ENCODE measurements around the gene MYCBP.

- TF ChIP-seq CTCF (IDR thresholded peaks at IDR 0.05) (no peak), POLR2A (IDR thresholded peaks at IDR 0.05) (no peak)
Measured at GRCh38 chr1:38867208-38867607, 5.9 kb downstream of the MYCBP start.
